CD14-positive monocyte (primary cell): ENCODE results near the gene SBSN. TPM values are rescaled to one million over a fixed set of nuclear protein-coding genes. Genes with fewer than 3 reads are reported as not detected.

Source experiments
- DNase-seq, 3 donors: peaks; one replicate each; pipeline ENCODE4 v3.0.0-alpha.2; 2011 to 2022
- H2AFZ ChIP-seq: 2 replicates; pipeline ENCODE4 v1.6.0; 2012; ENCODE audit warnings: mild to moderate bottlenecking, low read depth, low read length, inconsistent platforms; ENCODE audit not compliant: insufficient read depth, poor library complexity, severe bottlenecking
- H3K27ac ChIP-seq, 2 donors: 1 replicate in 1 of 2; 2 replicates in 1 of 2; pipeline ENCODE4 v1.5.1; 2012 to 2013; ENCODE audit warnings: low read length in 2 of 2, control low read depth in 1 of 2, inconsistent platforms in 1 of 2, low read depth in 1 of 2, mild to moderate bottlenecking in 1 of 2
- H3K27me3 ChIP-seq, 2 donors: one replicate each; pipeline versions ENCODE4 v1.6.0 to v1.6.1; 2011 to 2013; ENCODE audit warnings: low read length in 2 of 2; ENCODE audit not compliant: control insufficient read depth in 2 of 2, insufficient read depth in 2 of 2
- H3K36me3 ChIP-seq, 2 donors: replicated peaks in 1 of 2; 1 replicate in 1 of 2; 2 replicates in 1 of 2; pipeline versions ENCODE4 v1.5.1 to v1.6.1; 2012 to 2013; ENCODE audit warnings: low read length in 2 of 2, control low read depth in 1 of 2, inconsistent platforms in 1 of 2, mild to moderate bottlenecking in 1 of 2; ENCODE audit not compliant: insufficient read depth in 2 of 2, control insufficient read depth in 1 of 2
- H3K4me1 ChIP-seq, 2 donors: 1 replicate in 1 of 2; 2 replicates in 1 of 2; pipeline versions ENCODE4 v1.5.1 to v1.6.1; 2012 to 2013; ENCODE audit warnings: low read length in 2 of 2, control low read depth in 1 of 2, inconsistent platforms in 1 of 2, mild to moderate bottlenecking in 1 of 2, moderate library complexity in 1 of 2; ENCODE audit not compliant: insufficient read depth in 2 of 2, control insufficient read depth in 1 of 2
- H3K4me2 ChIP-seq: replicated peaks from 2 replicates; pipeline ENCODE3; 2012; ENCODE audit warnings: low read length, moderate library complexity, mild to moderate bottlenecking; ENCODE audit not compliant: poor library complexity, severe bottlenecking; ENCODE audit errors: extremely low read depth
- H3K4me3 ChIP-seq, 3 experiments: fragments of 200-600 bp in 1 of 3; sonication (generic) in 1 of 3; replicated peaks in 1 of 3; 1 replicate in 2 of 3; 2 replicates in 1 of 3; pipeline ENCODE4 v1.5.1; 2011 to 2013; ENCODE audit warnings: low read length in 3 of 3, mild to moderate bottlenecking in 3 of 3, control low read depth in 2 of 3, low read depth in 2 of 3, inconsistent platforms in 1 of 3, moderate library complexity in 1 of 3
- H3K79me2 ChIP-seq: 2 replicates; pipeline ENCODE4 v1.6.0; 2012; ENCODE audit warnings: mild to moderate bottlenecking, control low read depth, inconsistent platforms, low read length, moderate library complexity; ENCODE audit not compliant: insufficient read depth
- H3K9ac ChIP-seq: 2 replicates; pipeline ENCODE4 v1.6.0; 2017; ENCODE audit warnings: low read length, mild to moderate bottlenecking; ENCODE audit not compliant: insufficient read depth, poor library complexity, severe bottlenecking
- H3K9me3 ChIP-seq, 2 donors: replicated peaks in 1 of 2; 1 replicate in 1 of 2; 2 replicates in 1 of 2; pipeline versions ENCODE4 v1.5.1 to v1.6.1; 2012 to 2013; ENCODE audit warnings: low read length in 2 of 2, control low read depth in 1 of 2; ENCODE audit not compliant: control insufficient read depth in 1 of 2, insufficient read depth in 1 of 2
- H4K20me1 ChIP-seq: 2 replicates; pipeline ENCODE4 v1.6.0; 2012; ENCODE audit warnings: mild to moderate bottlenecking, low read length, control low read depth, moderate library complexity; ENCODE audit not compliant: insufficient read depth
- H3K27ac Mint-ChIP-seq, 7 donors: one replicate each; pipeline ENCODE4 v1.8.0; 2020; ENCODE audit warnings: mild to moderate bottlenecking in 7 of 7, mixed read lengths in 7 of 7, moderate library complexity in 6 of 7, inconsistent platforms in 2 of 7
- H3K27me3 Mint-ChIP-seq, 3 donors: one replicate each; pipeline ENCODE4 v1.8.0; 2021 to 2022; ENCODE audit warnings: low read depth in 3 of 3, mild to moderate bottlenecking in 3 of 3, mixed read lengths in 3 of 3, moderate library complexity in 3 of 3, inconsistent platforms in 1 of 3
- H3K36me3 Mint-ChIP-seq, 2 donors: one replicate each; pipeline ENCODE4 v1.8.0; 2020; ENCODE audit warnings: mixed read lengths in 2 of 2, inconsistent platforms in 1 of 2, mild to moderate bottlenecking in 1 of 2
- H3K4me1 Mint-ChIP-seq: one replicate; pipeline ENCODE4 v1.8.0; 2020; ENCODE audit warnings: mild to moderate bottlenecking, mixed read lengths
- H3K4me3 Mint-ChIP-seq, 2 donors: one replicate each; pipeline ENCODE4 v1.8.0; 2020; ENCODE audit warnings: mild to moderate bottlenecking in 2 of 2, mixed read lengths in 2 of 2, moderate library complexity in 1 of 2
- H3K9me3 Mint-ChIP-seq, 7 donors: one replicate each; pipeline ENCODE4 v1.8.0; 2020 to 2022; ENCODE audit warnings: mixed read lengths in 7 of 7, mild to moderate bottlenecking in 6 of 7, moderate library complexity in 6 of 7, inconsistent platforms in 2 of 7
- WGBS: methylation state at CpG from one replicate; pipeline ENCODE4 v1.1.5; 2013; ENCODE audit warnings: missing lambda C conversion rate; ENCODE audit not compliant: insufficient coverage; 5-methylcytosine and 5-hydroxymethylcytosine counted together
- intact Hi-C, 2 donors: fragments of 100-400 bp; cut with micrococcal nuclease; formaldehyde crosslinking; loops; one replicate each; pipeline versions ENCODE4 v1.15.0 to v1.15.1; 2023
- polyA plus RNA-seq, 3 donors: library from polyadenylated mRNA; depleted of rRNA in 1 of 3; unstranded in 2 of 3; stranded (reverse) in 1 of 3; fragments of 300-500 nt in 2 of 3; fragments of >200 nt in 1 of 3; fragmentation: Illumina TruSeq in 2 of 3; gene quantifications; 1 replicate in 2 of 3; 2 replicates in 1 of 3; pipeline ENCODE4 v1.2.3, GENCODE V29; 2012 to 2021
- TF ChIP-seq, protein P1 (sequence below): fragments of 200-600 bp; IDR thresholded peaks from one replicate; pipeline ENCODE4 v1.8.0; 2022; ENCODE audit warnings: antibody characterized with exemption, mild to moderate bottlenecking

The SBSN gene
- polyA plus RNA-seq, 3 donors = not detected

DNA sequence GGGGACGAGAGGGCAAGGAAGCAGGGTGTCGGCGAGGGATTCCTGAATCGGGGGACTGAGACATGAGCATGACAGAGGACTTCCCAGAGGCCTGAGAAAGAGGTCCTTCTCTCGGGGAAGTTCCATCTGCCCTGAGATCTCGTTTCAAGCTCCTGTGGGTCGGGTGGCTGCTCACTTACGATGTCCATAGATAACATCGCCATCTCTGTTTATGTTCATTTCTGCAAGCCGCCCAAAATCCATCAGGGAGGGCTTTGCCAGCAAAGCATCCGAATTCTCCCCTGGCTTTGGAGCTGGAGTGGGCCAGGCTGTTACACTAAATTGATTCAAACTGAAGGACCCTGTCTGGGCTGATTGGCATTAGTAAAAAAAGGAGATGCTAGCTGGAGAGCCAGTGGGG lies 20.6 kb downstream of the SBSN start:
- H4K20me1 ChIP-seq = no peaks in the 10 kb centered on the region
- no peaks in the 10 kb centered on the region for H3K79me2 ChIP-seq
- intact Hi-C loops = no loop called here
- Mint-ChIP-seq H3K36me3 (peaks cover 0 to 1% of the 10 kb centered on the region in 2 donors), H3K27ac (no peak overlapping the region), H3K27me3 (peaks cover 55 to 65% (median 60%) of the 10 kb centered on the region in 3 donors), H3K9me3 (peaks cover 0 to 2% (median 0%) of the 10 kb centered on the region in 7 donors), H3K4me1 (peaks cover 7% of the 10 kb centered on the region), H3K4me3 (peak overlapping the region in 1 of 2 donors; percentile 64)
- no peak overlapping the region for H3K4me2 ChIP-seq
- no peaks in the 10 kb centered on the region for H3K36me3 ChIP-seq
- DNase-seq = no peak
- H3K4me3 ChIP-seq = no peak overlapping the region
- no peak overlapping the region for H2AFZ ChIP-seq
- no peak overlapping the region for H3K9ac ChIP-seq
- WGBS = 91% methylated on average over 11 of the region's 11 CpGs
- TF ChIP-seq, protein P1, sequence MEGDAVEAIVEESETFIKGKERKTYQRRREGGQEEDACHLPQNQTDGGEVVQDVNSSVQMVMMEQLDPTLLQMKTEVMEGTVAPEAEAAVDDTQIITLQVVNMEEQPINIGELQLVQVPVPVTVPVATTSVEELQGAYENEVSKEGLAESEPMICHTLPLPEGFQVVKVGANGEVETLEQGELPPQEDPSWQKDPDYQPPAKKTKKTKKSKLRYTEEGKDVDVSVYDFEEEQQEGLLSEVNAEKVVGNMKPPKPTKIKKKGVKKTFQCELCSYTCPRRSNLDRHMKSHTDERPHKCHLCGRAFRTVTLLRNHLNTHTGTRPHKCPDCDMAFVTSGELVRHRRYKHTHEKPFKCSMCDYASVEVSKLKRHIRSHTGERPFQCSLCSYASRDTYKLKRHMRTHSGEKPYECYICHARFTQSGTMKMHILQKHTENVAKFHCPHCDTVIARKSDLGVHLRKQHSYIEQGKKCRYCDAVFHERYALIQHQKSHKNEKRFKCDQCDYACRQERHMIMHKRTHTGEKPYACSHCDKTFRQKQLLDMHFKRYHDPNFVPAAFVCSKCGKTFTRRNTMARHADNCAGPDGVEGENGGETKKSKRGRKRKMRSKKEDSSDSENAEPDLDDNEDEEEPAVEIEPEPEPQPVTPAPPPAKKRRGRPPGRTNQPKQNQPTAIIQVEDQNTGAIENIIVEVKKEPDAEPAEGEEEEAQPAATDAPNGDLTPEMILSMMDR = no peak
- peaks cover 0 to 4% of the 10 kb centered on the region in 2 donors for H3K4me1 ChIP-seq
- peaks cover 18 to 46% of the 10 kb centered on the region in 2 donors for H3K27me3 ChIP-seq
- H3K27ac ChIP-seq = no peak overlapping the region
- H3K9me3 ChIP-seq = no peaks in the 10 kb centered on the region

GRCh38 chr19:35506011-35506410 lies 22.1 kb downstream of the SBSN start:
- H3K27ac ChIP-seq = no peak overlapping the region
- no peak for DNase-seq
- Mint-ChIP-seq H3K9me3 (peaks cover 0 to 2% (median 0%) of the 10 kb centered on the region in 7 donors), H3K4me1 (peaks cover 7% of the 10 kb centered on the region), H3K27ac (no peak overlapping the region), H3K27me3 (peaks cover 47 to 53% (median 50%) of the 10 kb centered on the region in 3 donors), H3K36me3 (peaks cover 0 to 1% of the 10 kb centered on the region in 2 donors), H3K4me3 (peak overlapping the region in 1 of 2 donors; percentile 40)
- no peak overlapping the region for H3K4me3 ChIP-seq
- H2AFZ ChIP-seq = no peak overlapping the region
- peaks cover 18 to 44% of the 10 kb centered on the region in 2 donors for H3K27me3 ChIP-seq
- intact Hi-C loops = no loop called here
- no peaks in the 10 kb centered on the region for H3K9me3 ChIP-seq
- peaks cover 0 to 4% of the 10 kb centered on the region in 2 donors for H3K4me1 ChIP-seq
- TF ChIP-seq, protein P1 = no peak
- no peak overlapping the region for H3K9ac ChIP-seq
- no peaks in the 10 kb centered on the region for H4K20me1 ChIP-seq
- 82% methylated on average over 3 of the region's 7 CpGs for WGBS
- no peaks in the 10 kb centered on the region for H3K79me2 ChIP-seq
- H3K36me3 ChIP-seq = no peaks in the 10 kb centered on the region
- H3K4me2 ChIP-seq = no peak overlapping the region
